ENCODE data around the gene LGALS14. TPM values are rescaled to one million over a fixed set of nuclear protein-coding genes. Genes with fewer than 3 reads are reported as not detected.
"Not testable (repeated sequence)": the region's sequence is repeated elsewhere in the genome, so short reads cannot be mapped to it uniquely, and the experiment has no call there.

The LGALS14 gene
- total RNA-seq, 4 donors from 2014 or later: not detected

DNA sequence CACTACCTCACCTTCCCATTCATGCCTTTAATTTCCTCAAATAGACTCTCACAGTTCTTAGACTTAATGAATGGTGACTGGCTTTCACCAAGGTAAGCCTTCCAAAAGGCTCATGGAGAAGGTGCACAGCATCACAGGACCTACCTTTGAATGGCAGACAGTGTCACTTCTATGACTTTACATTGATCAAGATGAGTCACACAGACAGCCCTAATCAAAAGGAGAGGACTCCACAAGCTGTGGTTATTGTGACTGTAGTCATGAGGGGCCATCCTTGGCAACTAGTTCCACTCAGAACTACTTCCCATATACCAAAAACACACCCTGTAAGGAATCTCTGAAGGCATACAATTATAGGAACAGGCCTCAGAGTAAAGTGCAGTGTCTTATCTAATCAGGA lies 42.7 kb upstream of the LGALS14 start:
- Histone ChIP-seq H3K4me3 (no peak overlapping the region), H3K27me3 (no peaks in the 10 kb centered on the region), H3K36me3 (no peaks in the 10 kb centered on the region), H3K4me1 (no peaks in the 10 kb centered on the region), H3K27ac (no peak overlapping the region), H3K9me3 (no peaks in the 10 kb centered on the region)
- intact Hi-C loops (cut with DNase I; ENCODE audit: low total_unique reads): no loop called here
- no peak for ATAC-seq
- TF ChIP-seq, protein P1, sequence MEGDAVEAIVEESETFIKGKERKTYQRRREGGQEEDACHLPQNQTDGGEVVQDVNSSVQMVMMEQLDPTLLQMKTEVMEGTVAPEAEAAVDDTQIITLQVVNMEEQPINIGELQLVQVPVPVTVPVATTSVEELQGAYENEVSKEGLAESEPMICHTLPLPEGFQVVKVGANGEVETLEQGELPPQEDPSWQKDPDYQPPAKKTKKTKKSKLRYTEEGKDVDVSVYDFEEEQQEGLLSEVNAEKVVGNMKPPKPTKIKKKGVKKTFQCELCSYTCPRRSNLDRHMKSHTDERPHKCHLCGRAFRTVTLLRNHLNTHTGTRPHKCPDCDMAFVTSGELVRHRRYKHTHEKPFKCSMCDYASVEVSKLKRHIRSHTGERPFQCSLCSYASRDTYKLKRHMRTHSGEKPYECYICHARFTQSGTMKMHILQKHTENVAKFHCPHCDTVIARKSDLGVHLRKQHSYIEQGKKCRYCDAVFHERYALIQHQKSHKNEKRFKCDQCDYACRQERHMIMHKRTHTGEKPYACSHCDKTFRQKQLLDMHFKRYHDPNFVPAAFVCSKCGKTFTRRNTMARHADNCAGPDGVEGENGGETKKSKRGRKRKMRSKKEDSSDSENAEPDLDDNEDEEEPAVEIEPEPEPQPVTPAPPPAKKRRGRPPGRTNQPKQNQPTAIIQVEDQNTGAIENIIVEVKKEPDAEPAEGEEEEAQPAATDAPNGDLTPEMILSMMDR (IDR thresholded peaks at IDR 0.05 in 4 of 5, conservative IDR thresholded peaks at IDR 0.05 in 1 of 5): no peak
- no peak for TF ChIP-seq POLR2A (IDR thresholded peaks at IDR 0.05)
- in situ Hi-C loops (cut with MboI; ENCODE audit: low sequenced_read_pairs in 4 of 4): no loop called here
- DNase-seq: no peak

DNA sequence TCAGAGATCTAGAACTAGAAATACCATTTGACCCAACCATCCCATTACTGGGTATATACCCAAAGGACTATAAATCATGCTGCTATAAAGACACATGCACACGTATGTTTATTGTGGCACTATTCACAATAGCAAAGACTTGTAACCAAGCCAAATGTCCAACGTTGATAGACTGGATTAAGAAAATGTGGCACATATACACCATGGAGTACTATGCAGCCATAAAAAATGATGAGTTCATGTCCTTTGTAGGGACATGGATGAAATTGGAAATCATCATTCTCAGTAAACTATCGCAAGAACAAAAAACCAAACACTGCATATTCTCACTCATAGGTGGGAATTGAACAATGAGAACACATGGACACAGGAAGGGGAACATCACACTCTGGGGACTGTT lies 34.4 kb upstream of the LGALS14 start:
- H3K27ac ChIP-seq, H3K9me3 ChIP-seq, H3K27me3 ChIP-seq, ATAC-seq, H3K4me1 ChIP-seq, H3K36me3 ChIP-seq, H3K4me3 ChIP-seq, DNase-seq: not testable (repeated sequence)
- in situ Hi-C loops (cut with MboI; ENCODE audit: low sequenced_read_pairs in 4 of 4): loop anchor here in 3 of 4 donors (5.0 to 10.0 kb wide), 3 partner anchors 108 to 115 kb away; no protein-coding TSS in a partner anchor
- intact Hi-C loops (cut with DNase I; ENCODE audit: low total_unique reads): loop anchor here (10.0 kb wide), 1 partner anchor 225 kb away; the partner anchor contains the start of gene SUPT5H

DNA sequence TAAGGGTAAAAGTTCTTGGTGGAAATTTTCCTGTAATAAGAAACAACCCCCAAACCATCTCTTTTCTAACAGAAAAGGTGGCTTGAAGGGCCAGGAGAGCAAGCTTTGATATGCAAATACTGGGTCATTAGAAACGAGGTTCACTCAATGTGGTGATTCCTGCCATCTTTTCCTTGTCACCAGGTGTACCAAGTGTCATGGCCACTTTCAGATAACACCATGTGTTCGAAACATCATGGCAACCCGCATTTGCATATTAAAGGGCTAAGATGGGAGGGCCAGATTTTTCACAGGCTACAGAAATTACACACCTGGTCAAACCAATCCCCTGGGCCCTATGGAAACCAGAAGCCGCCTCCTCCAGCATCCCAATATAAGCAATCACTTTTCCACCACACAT lies 33.3 kb upstream of the LGALS14 start:
- no peaks in the 10 kb centered on the region for H3K9me3 ChIP-seq
- H3K27me3 ChIP-seq: peaks cover 0 to 3% (median 0%) of the 10 kb centered on the region in 3 donors
- DNase-seq (no peak), ATAC-seq (no peak)
- no peak overlapping the region for H3K27ac ChIP-seq
- H3K36me3 ChIP-seq: no peaks in the 10 kb centered on the region
- in situ Hi-C loops (cut with MboI; ENCODE audit: low sequenced_read_pairs in 4 of 4): loop anchor here in 2 of 4 donors (5.0 to 10.0 kb wide), 2 partner anchors 114 to 116 kb away; no protein-coding TSS in a partner anchor
- no peaks in the 10 kb centered on the region for H3K4me1 ChIP-seq
- TF ChIP-seq, protein P1 (IDR thresholded peaks at IDR 0.05 in 4 of 5, conservative IDR thresholded peaks at IDR 0.05 in 1 of 5): no peak
- no peak for TF ChIP-seq POLR2A (IDR thresholded peaks at IDR 0.05)
- intact Hi-C loops (cut with DNase I; ENCODE audit: low total_unique reads): loop anchor here (10.0 kb wide), 1 partner anchor 226 kb away; the partner anchor contains the start of gene SUPT5H
- H3K4me3 ChIP-seq: no peak overlapping the region

DNA sequence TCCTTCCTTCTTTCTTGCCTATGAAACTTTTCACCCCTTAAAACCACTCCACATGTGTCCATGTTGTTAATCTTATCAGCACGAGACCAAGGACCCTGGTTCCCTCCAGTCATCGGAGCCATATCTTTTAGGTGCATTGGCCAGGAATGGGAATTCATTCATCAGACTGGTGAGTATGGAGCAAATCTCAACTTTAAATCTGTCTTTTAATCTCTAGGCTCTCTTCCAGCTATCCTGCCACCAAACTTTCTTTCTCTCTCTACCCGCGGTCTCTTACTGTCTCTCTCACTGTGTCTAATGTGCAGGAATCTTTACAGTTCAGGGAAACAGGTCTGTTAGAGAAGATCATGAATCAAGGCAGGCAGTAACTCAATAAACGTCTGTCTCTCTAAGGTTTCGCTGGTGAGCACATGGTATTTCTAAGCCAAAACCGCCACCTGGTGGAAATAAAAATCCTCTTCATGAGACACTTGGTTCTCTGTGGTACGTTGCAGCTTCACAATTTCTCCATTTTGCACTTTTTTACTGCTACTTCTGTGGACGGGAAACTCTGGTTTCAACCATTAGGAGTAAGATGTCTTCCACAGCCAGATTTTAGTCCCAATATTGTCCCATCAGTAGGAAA lies 32.4 kb upstream of the LGALS14 start:
- H3K4me1 ChIP-seq: no peaks in the 10 kb centered on the region
- DNase-seq: no peak
- intact Hi-C loops (cut with DNase I; ENCODE audit: low total_unique reads): loop anchor here (1.0 to 10.0 kb wide), 2 partner anchors 121 to 227 kb away; partner anchors contain the start of gene SUPT5H

DNA sequence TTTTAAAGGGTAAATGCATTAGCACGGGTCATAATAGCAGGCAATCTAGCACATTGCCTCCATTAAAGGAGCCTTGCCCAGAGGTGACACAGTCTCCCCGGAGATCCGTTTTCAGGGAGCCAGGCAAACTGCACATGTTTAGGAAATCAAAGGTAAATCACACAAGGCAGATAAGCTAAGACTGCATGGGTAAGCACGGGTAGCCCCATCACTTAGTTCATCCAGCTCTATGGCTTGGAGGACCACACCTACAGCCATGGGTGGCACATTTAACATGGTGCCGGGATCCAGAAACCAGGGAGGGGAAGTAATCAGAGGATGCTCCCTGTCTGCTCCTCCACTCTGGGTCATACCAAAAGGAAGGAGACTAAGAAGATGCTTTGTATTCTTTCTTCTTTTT lies 31.8 kb upstream of the LGALS14 start:
- intact Hi-C loops (cut with DNase I; ENCODE audit: low total_unique reads): loop anchor here (1.0 to 10.0 kb wide), 2 partner anchors 121 to 228 kb away; partner anchors contain the start of gene SUPT5H
- in situ Hi-C loops (cut with MboI; ENCODE audit: low sequenced_read_pairs in 4 of 4): loop anchor here in 2 of 4 donors (5.0 to 10.0 kb wide), 2 partner anchors 115 to 118 kb away; no protein-coding TSS in a partner anchor

More for the DNA sequence above, 32.4 kb upstream of the LGALS14 start:
- Histone ChIP-seq H3K27me3 (peaks cover 0 to under 1% (median 0%) of the 10 kb centered on the region in 3 donors), H3K36me3 (no peaks in the 10 kb centered on the region), H3K27ac (no peak overlapping the region), H3K9me3 (no peaks in the 10 kb centered on the region), H3K4me3 (no peak overlapping the region)
- peak; percentile 69 to 72 for ATAC-seq
- TF ChIP-seq POLR2A (IDR thresholded peaks at IDR 0.05): no peak
- TF ChIP-seq, protein P1 (IDR thresholded peaks at IDR 0.05 in 4 of 5, conservative IDR thresholded peaks at IDR 0.05 in 1 of 5): peak; percentile 54 to 65 (median 62)
- in situ Hi-C loops (cut with MboI; ENCODE audit: low sequenced_read_pairs in 4 of 4): loop anchor here in 2 of 4 donors (5.0 to 10.0 kb wide), 2 partner anchors 115 to 117 kb away; no protein-coding TSS in a partner anchor

DNA sequence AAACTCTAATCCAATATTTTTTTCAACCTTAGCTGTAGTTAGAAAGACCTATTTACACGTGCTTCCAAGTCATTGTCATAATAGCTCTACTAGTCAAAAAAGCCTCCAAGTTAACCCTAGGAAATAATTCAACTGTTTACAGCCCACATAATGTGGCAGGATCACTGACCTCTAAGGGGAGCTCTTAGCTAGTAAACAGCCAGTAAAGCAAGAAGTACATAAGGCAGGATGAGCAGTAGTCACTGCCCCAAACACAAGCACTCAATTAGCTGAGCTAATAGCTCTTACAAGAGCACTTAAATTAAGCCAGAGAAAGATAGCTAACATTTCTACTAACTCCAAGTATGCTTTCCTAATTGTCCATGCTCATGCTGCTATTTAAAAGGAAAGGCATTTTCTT lies 30.4 kb upstream of the LGALS14 start:
- H3K36me3 ChIP-seq, H3K27me3 ChIP-seq, ATAC-seq, H3K9me3 ChIP-seq, DNase-seq, H3K4me3 ChIP-seq, H3K27ac ChIP-seq: not testable (repeated sequence)
- in situ Hi-C loops (cut with MboI; ENCODE audit: low sequenced_read_pairs in 4 of 4): loop anchor here in 2 of 4 donors (5.0 to 10.0 kb wide), 2 partner anchors 117 to 119 kb away; no protein-coding TSS in a partner anchor
- H3K4me1 ChIP-seq: peaks cover 7 to 12% of the 10 kb centered on the region in 2 donors
- intact Hi-C loops (cut with DNase I; ENCODE audit: low total_unique reads): loop anchor here (10.0 kb wide), 1 partner anchor 229 kb away; the partner anchor contains the start of gene SUPT5H

More for the DNA sequence above, 31.8 kb upstream of the LGALS14 start:
- no peak for DNase-seq
- Histone ChIP-seq H3K27me3 (no peaks in the 10 kb centered on the region), H3K36me3 (no peaks in the 10 kb centered on the region), H3K9me3 (no peaks in the 10 kb centered on the region), H3K27ac (no peak overlapping the region), H3K4me1 (no peaks in the 10 kb centered on the region), H3K4me3 (no peak overlapping the region)
- TF ChIP-seq, protein P1 (IDR thresholded peaks at IDR 0.05 in 4 of 5, conservative IDR thresholded peaks at IDR 0.05 in 1 of 5): no peak
- TF ChIP-seq POLR2A (IDR thresholded peaks at IDR 0.05): no peak
- no peak for ATAC-seq
